ENCODE measurements around the gene DENND1A.

DNA sequence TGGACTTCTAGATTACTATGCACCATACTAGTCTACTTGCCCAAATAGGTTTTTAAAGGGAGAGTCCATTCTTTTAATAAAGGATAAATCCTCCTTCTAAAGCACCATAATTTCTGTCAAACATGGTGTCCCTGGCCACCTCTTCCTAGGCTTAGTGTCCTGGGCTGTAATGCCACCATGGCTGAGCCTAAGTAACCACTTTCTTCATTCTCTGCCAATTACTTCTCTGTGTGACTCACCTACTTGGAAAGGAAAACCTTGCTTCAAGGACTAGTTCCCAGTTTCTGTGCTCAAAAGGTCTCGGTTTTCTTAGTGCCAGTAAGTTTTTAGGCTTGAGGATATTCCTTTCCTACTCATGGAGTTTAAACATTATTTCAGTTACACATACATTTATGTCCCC lies 273.4 kb downstream of the DENND1A start:
- TF ChIP-seq, protein P1, sequence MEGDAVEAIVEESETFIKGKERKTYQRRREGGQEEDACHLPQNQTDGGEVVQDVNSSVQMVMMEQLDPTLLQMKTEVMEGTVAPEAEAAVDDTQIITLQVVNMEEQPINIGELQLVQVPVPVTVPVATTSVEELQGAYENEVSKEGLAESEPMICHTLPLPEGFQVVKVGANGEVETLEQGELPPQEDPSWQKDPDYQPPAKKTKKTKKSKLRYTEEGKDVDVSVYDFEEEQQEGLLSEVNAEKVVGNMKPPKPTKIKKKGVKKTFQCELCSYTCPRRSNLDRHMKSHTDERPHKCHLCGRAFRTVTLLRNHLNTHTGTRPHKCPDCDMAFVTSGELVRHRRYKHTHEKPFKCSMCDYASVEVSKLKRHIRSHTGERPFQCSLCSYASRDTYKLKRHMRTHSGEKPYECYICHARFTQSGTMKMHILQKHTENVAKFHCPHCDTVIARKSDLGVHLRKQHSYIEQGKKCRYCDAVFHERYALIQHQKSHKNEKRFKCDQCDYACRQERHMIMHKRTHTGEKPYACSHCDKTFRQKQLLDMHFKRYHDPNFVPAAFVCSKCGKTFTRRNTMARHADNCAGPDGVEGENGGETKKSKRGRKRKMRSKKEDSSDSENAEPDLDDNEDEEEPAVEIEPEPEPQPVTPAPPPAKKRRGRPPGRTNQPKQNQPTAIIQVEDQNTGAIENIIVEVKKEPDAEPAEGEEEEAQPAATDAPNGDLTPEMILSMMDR (IDR thresholded peaks at IDR 0.05), result no peak
- TF ChIP-seq EZH2 (IDR thresholded peaks at IDR 0.05), result no peak
